GM12874 (cell line): ENCODE results near the gene SUSD3.

Experiments used
- TF ChIP-seq, protein P1 (sequence below): IDR thresholded peaks from 2 replicates; pipeline ENCODE4 v1.5.1; 2011; ENCODE audit warnings: low read depth, mild to moderate bottlenecking, control low read depth, low read length, moderate library complexity; ENCODE audit not compliant: insufficient read depth

Gene SUSD3

DNA sequence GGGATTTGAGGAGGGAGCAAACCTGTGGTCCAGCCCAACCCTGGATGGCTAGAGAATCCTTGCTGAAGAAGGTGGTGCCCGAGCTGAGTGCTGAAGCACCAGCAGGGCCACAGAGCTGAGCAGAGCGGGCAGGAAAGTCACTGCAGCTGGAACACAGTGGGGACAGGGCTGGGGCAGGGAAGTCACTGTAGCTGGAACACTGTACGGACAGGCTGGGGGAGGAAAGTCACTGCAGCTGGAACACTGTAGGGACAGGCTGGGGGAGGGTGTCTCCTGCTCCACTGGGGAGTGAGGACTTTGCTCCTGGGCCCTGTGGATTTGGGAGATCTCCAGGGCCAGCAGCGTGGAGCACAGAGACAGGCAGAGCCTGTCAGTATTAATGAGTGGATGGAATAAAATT lies 9.0 kb upstream of the SUSD3 start:
- TF ChIP-seq, protein P1, sequence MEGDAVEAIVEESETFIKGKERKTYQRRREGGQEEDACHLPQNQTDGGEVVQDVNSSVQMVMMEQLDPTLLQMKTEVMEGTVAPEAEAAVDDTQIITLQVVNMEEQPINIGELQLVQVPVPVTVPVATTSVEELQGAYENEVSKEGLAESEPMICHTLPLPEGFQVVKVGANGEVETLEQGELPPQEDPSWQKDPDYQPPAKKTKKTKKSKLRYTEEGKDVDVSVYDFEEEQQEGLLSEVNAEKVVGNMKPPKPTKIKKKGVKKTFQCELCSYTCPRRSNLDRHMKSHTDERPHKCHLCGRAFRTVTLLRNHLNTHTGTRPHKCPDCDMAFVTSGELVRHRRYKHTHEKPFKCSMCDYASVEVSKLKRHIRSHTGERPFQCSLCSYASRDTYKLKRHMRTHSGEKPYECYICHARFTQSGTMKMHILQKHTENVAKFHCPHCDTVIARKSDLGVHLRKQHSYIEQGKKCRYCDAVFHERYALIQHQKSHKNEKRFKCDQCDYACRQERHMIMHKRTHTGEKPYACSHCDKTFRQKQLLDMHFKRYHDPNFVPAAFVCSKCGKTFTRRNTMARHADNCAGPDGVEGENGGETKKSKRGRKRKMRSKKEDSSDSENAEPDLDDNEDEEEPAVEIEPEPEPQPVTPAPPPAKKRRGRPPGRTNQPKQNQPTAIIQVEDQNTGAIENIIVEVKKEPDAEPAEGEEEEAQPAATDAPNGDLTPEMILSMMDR, result no peak

DNA sequence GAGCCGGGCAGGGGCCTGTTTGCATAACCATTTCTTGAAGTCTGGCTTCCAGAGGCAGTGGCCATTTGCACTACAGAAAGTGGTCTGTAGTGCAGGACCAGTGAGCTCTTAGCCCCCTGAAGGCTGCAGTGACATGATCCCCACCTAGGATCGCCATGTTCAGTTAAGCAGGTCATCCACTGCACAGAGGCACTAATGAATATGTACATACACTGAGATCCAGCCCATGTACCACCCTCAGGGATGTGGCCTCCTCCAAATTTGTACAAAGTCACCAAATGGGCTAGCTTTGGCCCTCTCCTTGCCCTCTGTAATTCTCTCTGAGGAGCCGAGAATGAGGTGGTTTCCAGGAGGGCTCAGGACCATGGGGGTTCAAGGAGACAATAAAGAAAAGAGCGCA lies 8.3 kb upstream of the SUSD3 start:
- TF ChIP-seq, protein P1, result no peak

DNA sequence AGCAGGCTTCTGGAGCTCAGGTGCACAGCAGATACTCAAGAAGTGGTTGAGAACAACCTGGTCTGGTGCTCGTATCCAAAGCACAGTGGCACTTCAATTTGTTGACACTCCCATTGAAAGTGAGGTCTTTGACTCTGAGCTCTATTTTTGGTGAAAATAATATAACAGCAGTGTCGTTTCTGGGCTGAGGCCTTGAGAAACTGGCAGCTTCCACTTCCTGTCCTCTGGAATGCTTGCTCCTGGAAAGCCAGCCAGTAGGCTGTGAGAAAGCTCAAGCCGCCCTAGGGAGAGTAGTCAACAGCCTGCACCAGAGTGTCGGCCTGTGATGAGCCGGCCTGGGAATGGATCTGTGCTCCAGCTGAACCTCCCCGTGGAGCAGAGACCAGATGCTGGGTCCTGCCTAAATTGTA lies 6.8 kb upstream of the SUSD3 start:
- TF ChIP-seq, protein P1, result no peak

DNA sequence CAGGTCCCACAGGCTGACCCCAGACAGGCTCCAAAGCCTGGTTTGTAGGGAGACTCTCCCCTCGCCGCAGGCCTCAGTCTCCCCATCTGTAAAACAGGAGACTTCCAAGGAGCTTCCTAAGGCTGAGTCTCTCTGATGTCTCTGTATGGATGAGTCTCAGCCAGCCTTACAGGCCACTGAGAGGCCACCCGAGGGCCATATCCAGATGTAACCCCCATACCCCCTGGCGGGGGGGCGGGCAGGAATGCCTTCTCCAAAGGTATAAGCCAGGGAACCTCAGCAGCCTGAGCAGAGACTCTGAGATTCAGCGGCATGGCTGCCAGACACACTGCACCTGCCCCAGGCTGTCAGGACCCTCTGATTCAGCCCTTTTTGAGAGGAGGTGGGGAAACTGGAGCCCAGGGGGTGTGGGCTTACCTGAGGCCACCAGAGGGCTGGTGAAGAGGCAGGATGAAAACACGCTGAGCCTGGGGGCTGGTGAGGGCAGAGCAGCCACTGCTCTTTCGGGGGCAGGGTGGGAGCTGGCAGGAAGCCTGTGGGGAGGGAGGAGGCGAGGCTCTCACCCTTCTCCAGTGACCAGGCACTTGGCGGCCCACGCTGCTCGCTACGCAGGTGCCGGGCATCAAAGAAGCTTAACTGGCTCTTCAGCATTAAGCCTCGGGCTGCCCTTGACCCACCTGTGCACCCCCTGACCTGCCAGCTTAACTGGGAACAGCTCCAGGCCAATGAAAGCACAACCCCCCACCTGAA lies 5.5 kb upstream of the SUSD3 start:
- TF ChIP-seq, protein P1, result no peak

DNA sequence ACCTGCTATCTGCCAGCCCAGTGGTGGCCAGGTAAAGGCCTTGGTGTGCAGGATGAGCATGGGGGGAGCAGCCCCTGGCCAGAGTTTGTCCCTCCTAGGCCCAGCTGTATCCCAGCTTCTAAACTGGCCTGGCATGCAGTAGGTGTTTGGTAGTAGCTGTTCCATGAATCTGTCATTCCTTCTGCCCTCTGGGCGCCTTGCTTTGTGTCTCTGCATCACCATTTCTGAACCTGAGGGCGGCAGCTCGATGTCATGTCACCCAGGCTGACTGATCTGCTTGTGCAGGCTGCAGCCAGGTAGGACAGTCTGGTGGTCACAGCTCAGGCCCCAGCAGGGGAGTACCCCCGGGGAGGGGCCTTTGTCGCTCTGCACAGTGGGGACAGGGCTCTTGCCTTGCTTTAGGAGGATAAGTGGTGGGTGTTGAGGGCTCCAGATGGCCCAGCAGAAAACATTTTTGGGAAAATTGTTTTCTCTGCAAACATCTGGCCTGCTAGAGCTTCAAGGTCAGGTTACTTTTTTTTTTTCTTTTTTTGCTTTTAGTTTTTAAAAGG lies 4.6 kb upstream of the SUSD3 start:
- TF ChIP-seq, protein P1, result no peak

DNA sequence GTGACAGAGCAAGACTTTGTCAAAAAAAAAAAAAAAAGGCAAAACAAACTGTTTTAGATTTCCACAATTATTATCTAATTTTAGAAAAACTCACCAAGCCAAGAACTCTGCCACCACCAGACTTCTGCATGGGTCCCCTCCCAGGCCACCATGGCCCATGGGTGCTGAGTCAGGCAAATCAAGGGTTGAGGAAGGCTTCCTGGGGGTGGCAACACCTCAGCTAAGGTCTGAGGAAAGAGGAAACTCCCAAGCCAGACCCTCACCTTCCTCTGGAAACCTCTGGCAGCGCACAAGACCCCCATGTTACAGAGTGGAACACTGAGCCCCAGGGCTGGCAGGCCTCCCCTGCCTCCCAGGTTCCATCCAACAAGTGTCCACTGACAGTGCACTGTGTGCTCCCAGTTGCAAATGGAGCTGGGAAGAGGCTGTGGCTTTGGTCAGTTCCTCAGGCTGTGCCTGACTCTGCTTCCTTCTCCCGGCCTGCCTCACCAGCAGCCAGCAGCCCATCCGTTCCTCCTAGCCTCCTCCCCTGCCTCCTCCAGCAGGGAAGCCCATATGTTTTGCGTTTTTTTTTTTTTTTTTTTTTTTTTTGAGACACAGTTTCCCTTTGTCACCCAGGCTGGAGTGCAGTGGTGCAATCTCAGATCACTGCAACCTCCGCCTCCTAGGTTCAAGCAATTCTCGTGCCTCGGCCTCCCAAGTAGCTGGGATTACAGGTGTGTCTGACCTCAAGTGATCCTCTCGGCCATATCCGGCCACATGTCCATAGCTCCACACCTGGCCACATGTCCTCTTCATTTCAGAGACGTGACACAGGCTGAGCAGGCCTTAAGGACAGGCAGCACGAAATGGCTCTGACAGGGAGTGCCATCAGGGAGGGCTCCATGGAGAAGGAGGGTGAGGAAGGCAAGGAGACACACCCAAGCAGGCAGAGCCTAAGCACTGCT lies 3.5 kb upstream of the SUSD3 start:
- TF ChIP-seq, protein P1, result no peak

DNA sequence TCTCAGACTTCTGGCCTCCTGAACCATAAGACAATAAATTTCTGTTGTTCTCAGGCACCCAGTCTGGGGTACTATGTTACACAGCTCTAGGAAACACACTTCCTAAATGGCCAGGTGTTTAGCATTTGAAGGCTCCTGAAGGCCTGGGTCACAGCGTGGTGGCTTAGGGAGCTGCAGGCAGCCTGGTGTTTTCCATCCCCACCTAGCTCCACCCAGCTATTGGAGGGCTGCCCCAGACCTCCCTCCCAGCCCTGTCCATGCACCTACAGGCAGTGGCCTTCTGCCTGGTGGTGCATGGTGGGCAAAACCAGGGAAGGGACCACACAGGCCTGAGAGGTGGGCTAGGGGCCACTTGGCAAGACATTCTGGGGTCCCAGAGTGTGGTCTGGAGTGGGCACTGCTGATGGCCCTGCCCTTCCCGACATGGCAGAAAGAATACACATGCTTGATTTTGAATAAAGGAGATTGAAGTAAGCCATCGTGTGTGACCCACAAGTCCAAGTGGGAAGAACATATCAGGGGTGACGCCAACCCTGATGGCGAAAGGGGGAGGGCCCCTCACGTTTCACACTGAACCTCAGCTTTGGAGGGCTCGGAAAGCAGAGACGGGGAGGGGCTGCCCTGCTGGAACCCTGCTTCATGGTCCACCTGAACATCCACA lies 1.3 kb upstream of the SUSD3 start:
- TF ChIP-seq, protein P1, result no peak
